GM19397 (cell line): ENCODE data around the gene GJB6.

Experiments used
- ATAC-seq: cut with Tn5 transposase; IDR thresholded peaks from one replicate; pipeline ENCODE4 v1.9.1; 2021; ENCODE audit warnings: mild to moderate bottlenecking, moderate library complexity; ENCODE audit not compliant: unreplicated experiment

The GJB6 gene

DNA sequence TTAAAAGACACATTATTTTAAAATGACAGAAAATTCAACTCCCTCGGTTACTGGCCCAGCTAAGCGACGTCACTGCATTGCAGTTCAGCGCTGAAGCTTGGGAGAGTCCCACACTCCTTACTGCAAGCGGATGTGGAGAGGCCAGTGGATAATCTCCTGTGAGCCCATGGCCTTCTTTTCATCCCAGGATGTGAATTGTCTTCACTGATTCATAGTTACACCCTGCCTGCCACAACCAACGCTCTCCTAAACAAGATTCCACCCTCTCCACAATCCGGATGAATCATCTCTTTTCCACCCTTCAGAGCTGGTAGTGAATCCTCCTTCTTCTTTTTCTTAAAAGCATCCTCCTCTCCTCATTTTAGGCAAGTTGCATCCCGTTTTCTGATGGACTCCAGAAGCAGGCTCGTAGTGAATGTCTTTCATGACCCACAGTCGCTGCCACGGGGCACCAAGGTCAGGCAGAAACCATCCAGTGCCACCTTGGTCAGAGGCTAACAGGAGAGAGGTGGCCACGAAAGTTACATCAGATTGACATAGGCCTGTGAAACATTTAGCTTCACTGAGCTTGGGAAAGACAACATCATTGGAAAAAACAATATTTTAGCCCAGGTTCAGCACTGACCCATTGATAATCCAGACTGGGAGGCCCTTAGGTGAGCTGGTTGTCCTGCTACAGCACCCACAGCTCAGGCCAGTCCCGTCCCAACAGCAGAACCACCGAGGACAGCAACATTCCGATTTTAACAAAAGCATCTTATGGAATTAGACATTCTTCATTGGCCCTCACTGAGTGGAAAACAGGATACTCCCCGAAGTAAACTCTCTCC, 41.4 kb downstream of the GJB6 start:
- ATAC-seq: no peak

DNA sequence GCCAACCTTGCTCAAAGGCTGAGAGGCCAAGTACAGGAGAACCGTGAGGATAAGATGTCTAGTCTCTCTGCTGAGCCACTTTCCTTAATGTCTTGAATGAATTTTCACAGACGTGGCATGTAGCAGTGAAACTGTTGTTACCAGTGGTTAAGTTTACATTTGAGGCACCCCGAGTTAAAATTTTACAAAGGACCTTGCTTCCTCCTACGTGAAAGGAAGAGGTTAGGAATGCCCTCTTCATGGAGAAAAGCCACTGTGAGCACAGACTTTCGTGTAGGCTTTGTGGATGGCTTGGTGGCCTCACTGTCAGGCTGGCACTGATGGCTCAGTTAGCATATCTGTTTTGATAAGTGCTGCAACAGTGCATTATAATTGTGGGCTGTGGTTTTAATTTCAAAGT, 42.0 kb downstream of the GJB6 start:
- no peak for ATAC-seq

DNA sequence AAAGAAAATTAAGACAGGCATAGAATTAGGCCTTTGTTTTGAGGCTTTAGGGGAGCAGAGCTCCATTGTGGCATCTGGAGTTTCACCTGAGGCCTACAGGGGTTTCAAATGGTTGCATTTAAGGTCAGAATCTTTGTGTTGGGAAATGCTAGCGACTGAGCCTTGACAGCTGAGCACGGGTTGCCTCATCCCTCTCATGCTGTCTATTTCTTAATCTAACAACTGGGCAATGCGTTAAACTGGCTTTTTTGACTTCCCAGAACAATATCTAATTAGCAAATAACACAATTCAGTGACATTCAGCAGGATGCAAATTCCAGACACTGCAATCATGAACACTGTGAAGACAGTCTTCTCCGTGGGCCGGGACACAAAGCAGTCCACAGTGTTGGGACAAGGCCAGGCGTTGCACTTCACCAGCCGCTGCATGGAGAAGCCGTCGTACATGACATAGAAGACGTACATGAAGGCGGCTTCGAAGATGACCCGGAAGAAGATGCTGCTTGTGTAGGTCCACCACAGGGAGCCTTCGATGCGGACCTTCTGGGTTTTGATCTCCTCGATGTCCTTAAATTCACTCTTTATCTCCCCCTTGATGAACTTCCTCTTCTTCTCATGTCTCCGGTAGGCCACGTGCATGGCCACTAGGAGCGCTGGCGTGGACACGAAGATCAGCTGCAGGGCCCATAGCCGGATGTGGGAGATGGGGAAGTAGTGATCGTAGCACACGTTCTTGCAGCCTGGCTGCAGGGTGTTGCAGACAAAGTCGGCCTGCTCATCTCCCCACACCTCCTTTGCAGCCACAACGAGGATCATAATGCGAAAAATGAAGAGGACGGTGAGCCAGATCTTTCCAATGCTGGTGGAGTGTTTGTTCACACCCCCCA, 43.2 kb downstream of the GJB6 start:
- ATAC-seq: no peak

DNA sequence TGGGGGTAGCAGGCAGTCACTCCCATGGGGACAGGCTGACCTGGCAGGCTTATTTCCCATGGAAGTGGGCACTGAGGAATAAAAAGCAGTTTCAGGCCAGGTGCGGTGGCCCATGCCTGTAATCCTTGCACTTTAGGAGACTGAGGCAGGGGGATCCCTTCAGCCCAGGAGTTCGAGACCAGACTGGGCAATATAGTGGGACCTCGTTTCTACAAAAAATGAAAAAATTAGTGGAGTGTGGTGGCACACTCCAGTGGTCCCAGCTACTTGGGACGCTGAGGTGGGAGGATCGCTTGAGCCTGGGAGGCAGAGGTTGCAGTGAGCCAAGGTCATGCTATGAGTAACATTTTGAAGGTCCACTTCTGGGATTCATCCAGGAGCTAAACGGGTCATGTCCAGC, 45.3 kb downstream of the GJB6 start:
- ATAC-seq: no peak

DNA sequence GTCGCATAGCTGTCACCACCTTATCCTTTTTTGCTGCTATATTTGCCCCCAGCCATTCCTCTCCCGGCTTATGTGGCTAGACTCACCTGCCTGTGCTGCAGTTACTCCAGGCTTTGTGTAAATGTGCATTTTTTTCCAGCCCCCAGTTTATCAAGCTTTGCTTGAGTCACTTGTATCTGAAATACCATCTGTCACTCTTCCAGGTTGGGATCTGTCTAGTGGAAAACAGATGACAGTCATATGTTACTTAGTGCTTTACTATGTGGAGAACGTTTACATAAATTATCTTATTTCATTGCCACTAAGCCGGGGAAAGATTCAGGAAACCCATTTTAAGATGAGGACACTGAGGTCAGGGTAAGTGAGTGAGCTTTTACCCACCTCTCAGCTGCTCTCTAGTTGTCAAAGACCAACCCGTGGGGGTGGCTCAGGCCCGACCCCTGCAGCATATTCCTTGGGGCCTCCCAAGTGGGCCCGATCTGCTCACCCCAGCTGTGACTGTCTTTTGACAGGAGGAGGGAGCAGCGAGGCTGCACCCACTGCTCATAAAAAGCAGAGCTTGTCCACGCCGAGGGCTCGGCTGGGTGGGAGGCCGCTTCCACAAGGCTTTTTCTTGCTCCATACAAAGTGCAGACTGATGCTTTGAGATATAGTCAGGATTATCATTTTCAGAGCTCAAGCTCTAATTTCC, 46.6 kb downstream of the GJB6 start:
- no peak for ATAC-seq

DNA sequence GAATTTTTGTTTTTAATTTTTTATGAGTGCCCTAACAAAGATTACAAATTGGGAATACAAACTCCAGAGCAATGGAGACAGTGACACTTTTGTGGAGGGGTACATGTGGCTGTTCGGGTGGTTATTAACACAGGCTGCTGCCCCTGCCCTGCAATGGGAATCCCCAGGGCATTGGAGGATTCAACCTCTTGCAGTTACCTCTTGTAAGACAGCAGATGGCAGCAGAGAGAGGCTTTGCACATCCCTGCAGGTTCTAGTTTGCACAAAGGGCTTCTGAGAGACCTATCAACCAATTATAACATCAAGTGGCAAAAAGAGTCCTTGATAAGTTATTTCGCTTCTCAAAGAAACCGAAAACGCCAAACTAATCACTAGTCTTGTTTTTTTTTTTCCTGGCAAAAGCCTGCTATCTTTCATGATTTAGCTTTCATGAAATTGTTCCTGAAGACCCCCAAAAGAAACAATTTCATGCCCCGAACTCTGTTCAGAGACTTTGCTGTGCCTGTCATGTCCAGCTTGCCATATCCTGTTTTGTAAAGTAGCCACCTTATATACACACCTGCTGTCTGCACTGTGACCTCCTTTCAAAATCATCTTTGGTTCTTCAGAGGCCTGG, 49.8 kb downstream of the GJB6 start:
- ATAC-seq: peak; percentile 77

DNA sequence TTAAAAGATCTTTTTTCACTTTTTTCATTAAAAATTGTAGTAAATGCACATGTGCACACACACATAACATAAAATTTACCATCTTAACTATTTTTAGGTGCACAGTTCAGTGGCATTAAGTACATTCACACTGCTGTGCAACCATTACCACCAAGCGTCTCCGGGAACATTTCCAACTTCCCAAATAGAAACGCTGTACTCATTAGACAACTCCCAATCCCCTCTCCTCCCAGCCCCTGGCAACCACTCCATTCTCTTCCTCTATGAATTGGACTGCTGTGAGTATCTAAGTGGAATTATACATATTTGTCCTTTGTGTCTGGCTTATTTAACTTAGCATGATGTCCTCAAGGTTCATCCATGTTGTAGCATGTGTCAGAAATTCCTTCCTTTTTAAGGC, 50.9 kb downstream of the GJB6 start:
- ATAC-seq: no peak

DNA sequence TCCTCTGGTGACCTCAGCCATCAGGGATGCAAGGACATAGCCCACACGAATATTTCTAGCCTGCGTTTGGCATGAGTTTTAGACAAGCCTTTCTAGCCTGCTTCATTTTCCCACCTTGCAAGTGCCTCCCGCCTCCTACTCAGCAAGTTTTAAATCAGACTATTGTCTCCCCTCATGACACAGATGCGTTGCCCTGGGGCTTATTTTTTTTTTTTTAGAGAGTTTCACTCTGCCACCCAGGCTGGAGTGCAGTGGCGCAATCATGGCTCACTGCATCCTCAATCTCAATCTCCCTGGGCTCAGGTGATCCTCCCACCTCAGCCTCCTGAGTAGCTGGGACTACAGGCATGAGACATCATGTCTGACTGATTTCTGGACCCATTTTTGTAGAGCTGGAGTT, 54.0 kb downstream of the GJB6 start:
- no peak for ATAC-seq

DNA sequence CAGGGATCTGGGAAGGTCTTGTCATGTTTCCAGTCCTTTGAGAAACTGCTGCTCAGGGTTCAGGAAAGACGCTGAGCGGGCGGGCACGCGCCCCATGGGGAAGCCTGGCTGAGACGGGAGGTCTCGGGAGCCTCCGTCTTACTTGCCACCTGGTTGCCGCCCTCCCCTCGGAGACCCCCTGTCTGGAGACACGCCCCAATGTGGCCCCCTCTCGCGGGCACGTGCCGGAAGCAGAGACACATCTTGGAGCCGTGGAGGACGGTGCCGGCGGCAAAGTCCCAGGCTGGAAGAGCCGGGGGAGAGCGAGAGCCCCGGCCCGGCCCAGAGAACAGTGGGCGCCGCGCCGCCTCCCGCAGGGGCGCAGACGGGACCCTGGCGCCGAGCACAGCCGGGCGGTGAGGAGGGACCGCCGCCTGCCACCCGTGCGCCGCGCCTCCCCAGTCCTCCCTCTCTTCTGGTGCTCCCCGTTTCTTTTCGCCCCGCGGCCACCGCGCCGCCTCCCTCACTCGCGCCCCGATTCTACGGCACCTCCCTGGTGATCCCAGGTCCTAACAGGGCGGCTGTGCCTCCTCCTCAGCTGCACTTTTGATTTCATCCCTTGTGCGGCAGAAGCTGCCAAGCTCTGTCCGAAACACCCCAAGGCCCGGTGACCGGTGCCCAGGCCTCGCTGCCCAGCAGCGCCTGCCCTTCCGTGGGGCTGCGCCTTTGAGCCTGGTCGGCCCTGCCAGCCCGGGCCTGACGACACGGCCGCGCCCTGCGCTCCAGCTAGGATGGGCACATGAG, 54.9 kb downstream of the GJB6 start:
- no peak for ATAC-seq

DNA sequence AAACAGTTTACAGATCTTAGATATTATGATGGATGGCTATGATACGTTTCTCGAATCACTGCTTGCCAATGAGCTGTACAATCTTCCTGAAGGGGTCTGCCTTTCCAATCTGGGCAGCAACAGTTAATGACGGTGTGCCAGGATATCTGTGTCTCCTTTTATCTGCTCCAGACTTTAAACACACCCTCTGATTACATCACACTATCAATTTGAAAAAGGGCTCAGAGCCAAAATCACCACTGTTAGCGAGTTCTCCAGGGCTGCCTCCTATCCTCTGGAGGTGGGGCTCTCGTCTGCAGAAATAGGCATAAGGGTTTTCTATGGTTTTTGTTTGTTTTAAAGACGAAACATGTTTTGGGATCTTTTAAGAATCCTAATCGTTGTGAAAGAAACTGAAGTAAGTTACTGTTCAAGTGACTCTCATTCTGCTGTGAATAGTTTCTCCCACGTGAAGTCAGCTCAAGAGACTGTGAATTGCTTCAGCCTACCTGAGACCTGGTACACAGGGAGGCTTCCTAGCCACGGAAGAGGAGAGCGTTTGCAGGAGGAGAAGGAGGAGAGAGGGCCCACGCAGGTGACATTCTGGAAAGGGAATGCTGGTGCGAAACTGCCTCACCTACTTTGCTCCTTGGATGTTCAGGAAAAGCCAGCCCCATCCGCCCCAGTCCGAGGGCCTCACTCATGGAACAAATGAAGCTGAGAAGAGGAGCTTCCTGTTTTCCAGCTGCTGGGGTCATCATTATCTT, 56.0 kb downstream of the GJB6 start:
- no peak for ATAC-seq

DNA sequence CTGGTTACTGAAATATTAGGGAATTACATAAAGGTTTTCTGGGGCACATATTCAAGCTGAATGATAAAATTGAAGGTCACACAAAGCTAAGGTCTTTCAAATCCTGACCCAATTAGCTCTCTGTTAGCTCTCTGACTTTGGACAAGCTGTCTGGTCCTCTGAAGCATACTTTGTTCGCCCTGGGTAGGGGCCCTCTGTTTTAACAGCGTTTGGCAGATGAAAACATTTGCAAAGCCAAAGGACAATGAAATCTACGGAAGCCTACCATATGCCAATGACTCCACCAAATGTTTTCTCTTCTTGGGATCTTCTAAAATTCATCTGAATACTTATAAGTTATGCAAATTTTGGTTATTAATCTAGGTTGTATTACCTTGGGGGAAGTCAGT, 56.7 kb downstream of the GJB6 start:
- ATAC-seq: no peak

DNA sequence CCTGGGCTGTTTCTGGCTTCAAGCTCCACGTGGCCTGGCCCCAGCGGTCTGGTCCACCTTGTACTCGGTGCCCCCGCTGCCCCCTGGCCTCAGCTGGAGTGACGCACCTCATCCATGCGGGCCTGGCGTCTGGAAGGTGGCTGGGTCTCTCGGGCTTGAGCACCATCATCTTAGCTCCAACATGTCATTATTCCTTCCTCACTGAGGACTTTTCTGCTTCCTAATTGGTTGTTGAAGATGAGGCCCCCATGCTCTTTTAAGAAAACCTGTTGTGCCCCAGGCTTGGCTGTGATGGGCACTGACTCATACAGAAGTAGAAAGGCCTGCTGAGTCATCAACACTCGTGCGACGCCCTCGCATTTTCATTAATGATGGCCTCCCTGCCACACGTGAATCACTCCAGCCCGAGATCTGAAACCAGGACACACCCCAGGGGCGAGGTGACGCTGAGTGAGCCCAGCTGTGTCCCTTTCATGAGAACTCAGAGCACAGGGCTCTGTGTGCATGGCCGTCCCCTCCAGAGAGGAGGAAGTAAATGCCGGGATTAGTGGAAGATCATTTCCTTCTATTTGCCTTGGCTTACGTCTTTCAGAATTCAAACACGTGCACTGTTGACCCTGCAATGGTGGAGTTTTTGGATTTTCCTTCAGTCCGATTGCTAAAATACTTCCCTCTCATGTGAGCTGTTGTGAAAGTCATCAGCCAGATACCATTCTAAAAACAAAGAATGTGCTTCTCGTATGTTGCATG, 57.3 kb downstream of the GJB6 start:
- peak; percentile 95 for ATAC-seq

DNA sequence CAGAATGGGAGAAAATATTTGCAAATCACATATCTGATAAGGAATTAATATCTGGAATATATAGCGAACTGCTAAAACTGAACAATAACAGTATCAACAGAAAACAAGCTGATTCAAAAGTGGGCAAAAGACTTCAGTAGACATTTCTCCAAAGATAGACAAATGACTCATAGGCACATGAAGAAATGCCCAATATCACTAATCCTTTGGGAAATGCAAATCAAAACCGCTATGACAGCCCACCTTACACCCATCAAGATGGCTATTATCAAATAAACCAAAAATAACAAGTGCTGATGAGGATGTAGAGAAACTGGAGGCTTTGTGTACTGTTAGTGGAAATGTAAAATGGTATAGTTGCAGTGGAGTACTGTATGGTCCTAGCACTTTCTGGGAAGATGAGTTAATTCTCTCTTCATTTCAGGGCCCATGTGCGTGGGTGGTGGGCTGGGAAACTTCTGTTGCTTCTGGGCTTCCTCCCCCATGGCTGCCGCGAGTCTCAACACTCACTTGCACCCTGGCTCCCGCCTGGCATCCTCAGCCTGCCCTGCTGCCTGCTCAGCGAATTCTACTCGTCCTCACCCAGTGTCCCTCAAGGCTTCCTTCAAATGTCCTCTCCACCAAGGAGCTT, 58.9 kb downstream of the GJB6 start:
- ATAC-seq: no peak
